Ectodermal cell (in vitro differentiated cells): ENCODE data around the gene GPRIN1.
A peak's percentile ranks its signal among the peaks of the same experiment; 100 is the strongest.
"Not testable (repeated sequence)": the region's sequence is repeated elsewhere in the genome, so short reads cannot be mapped to it uniquely, and the experiment has no call there.

ENCODE experiments used
- H3K27ac ChIP-seq: 2 replicates; pipeline ENCODE4 v1.7.0; 2013; ENCODE audit warnings: mild to moderate bottlenecking, low read depth, low read length; ENCODE audit not compliant: insufficient read depth, poor library complexity, severe bottlenecking
- H3K27me3 ChIP-seq: 2 replicates; pipeline ENCODE4 v1.7.0; 2013; ENCODE audit warnings: mild to moderate bottlenecking, low read length; ENCODE audit not compliant: insufficient read depth, control insufficient read depth, poor library complexity, severe bottlenecking
- H3K36me3 ChIP-seq: one replicate; pipeline ENCODE4 v1.7.0; 2013; ENCODE audit warnings: low read length; ENCODE audit not compliant: control insufficient read depth, insufficient read depth
- H3K4me1 ChIP-seq: one replicate; pipeline ENCODE4 v1.7.0; 2013; ENCODE audit warnings: low read length; ENCODE audit not compliant: control insufficient read depth, insufficient read depth
- H3K4me3 ChIP-seq: 2 replicates; pipeline ENCODE4 v1.7.0; 2013; ENCODE audit warnings: low read depth, low read length, control low read depth; ENCODE audit not compliant: insufficient read depth
- H3K9me3 ChIP-seq: 2 replicates; pipeline ENCODE4 v1.7.0; 2013; ENCODE audit warnings: mild to moderate bottlenecking, low read length, moderate library complexity; ENCODE audit not compliant: control insufficient read depth
- WGBS, 2 experiments: methylation state at CpG; one replicate each; pipeline ENCODE4 v1.1.7; 2013; ENCODE audit warnings: missing lambda C conversion rate in 2 of 2; 5-methylcytosine and 5-hydroxymethylcytosine counted together

The GPRIN1 gene

GRCh38 chr5:176611435-176611834 lies 1.5 kb upstream of the GPRIN1 start:
- Histone ChIP-seq H3K4me3 (no peak overlapping the region), H3K9me3 (no peaks in the 10 kb centered on the region), H3K4me1 (no peaks in the 10 kb centered on the region), H3K27ac (no peak overlapping the region), H3K36me3 (no peaks in the 10 kb centered on the region), H3K27me3 (peaks cover 35% of the 10 kb centered on the region)
- 19% methylated on average over 10 of the region's 10 CpGs for WGBS, 2 experiments

DNA sequence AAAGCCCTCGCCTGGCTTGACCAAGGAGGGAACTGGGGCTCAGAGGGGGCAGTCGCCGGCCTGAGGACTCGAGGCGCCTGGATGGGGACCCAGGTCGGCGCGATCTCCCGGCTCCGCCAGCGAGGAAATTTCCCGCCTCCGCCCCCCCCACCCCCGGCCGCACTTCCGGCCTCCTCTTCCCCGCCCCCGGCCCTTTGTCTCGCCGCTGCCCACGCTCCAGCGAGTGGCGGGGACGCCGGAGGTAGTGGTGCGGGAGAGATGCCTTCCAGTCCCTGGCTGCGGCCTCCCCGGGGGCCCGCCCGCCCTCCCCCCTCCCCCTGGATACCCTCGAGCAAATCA lies 448 bp upstream of the GPRIN1 start:
- H3K36me3 ChIP-seq, result no peaks in the 10 kb centered on the region
- H3K9me3 ChIP-seq, result no peaks in the 10 kb centered on the region
- 1% methylated on average over 24 to 30 of the region's 31 CpGs for WGBS, 2 experiments
- peak overlapping the region; percentile 52 for H3K4me3 ChIP-seq
- H3K27ac ChIP-seq, result no peak overlapping the region
- no peaks in the 10 kb centered on the region for H3K4me1 ChIP-seq
- peaks cover 32% of the 10 kb centered on the region for H3K27me3 ChIP-seq

DNA sequence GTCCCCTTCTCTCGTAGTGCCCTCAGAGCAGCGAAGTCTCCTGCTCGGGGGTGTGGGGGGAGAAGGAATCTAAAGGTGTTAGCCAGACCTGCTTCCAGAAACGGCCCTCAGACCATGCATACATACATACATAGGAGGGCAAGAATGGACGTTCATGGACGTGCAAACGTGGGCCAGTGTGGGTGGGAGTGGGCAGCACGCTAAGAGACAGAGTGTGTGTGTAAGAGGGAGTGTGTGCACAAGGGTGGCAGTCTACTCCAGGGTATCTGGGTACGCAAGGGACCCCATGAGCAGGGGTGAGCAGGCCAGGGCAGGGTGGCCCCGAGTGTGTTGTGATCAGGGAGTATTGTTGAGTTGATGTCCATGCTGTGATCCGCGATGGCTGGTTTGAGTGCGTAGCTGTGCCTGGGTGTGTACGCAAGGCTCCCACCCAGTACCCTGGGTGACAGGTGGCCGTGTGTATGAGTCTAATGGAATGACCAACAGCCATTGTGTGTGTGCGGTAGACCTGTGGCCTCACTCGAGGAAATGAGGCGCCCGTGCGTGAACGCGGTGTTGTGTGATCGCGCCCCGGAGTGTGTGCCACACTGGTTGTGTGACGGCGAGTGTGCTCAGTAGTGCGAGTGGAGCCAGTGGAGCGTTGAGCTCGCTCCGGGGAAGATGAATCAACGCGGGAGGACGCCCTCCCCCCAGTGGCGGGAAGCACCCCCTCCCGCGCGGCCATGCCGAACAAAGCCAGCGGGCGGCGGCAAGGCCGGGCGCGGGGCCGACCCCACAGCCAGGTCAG lies 826 bp downstream of the GPRIN1 start:
- 33 to 34% methylated on average over 46 of the region's 46 CpGs for WGBS, 2 experiments
- peak overlapping the region; percentile 52 for H3K4me3 ChIP-seq
- peaks cover 30% of the 10 kb centered on the region for H3K27me3 ChIP-seq
- no peaks in the 10 kb centered on the region for H3K9me3 ChIP-seq
- H3K4me1 ChIP-seq, result no peaks in the 10 kb centered on the region
- no peaks in the 10 kb centered on the region for H3K36me3 ChIP-seq
- H3K27ac ChIP-seq, result no peak overlapping the region

- Histone ChIP-seq H3K4me3 (no peak overlapping the region), H3K27me3 (peaks cover 25% of the 10 kb centered on the region), H3K27ac (no peak overlapping the region), H3K9me3 (no peaks in the 10 kb centered on the region), H3K36me3 (no peaks in the 10 kb centered on the region), H3K4me1 (no peaks in the 10 kb centered on the region)
- 96 to 97% methylated on average over 4 of the region's 4 CpGs for WGBS, 2 experiments
Measured at GRCh38 chr5:176608142-176608705, 1.7 kb downstream of the GPRIN1 start.

GRCh38 chr5:176606875-176607274 lies 3.1 kb downstream of the GPRIN1 start:
- peaks cover 24% of the 10 kb centered on the region for H3K27me3 ChIP-seq
- H3K36me3 ChIP-seq, result no peaks in the 10 kb centered on the region
- no peak overlapping the region for H3K4me3 ChIP-seq
- 92 to 94% methylated on average over 3 of the region's 3 CpGs for WGBS, 2 experiments
- H3K4me1 ChIP-seq, result no peaks in the 10 kb centered on the region
- no peak overlapping the region for H3K27ac ChIP-seq
- H3K9me3 ChIP-seq, result no peaks in the 10 kb centered on the region

DNA sequence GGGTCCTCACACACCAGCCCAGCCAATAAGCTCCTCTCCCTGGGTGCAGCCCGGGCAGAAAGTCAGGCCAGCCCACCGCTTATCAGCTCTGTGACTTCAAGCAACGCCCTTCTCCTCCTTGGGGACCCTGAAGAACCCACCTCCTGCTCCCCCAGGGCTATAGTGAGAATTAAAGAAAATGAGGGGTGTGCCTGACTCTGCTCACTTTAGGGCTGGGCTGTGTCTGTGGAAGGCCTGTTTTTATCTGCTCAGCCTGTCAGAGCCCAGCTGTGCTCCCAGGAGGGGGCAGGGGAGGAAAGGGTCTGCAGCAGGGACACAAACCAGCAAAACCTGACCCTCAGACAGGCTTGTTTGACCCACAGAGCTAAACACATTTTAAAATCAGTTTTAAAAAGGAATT lies 3.9 kb downstream of the GPRIN1 start:
- Histone ChIP-seq H3K27me3 (peaks cover 17% of the 10 kb centered on the region), H3K27ac (no peak overlapping the region), H3K4me1 (no peaks in the 10 kb centered on the region), H3K4me3 (no peak overlapping the region), H3K36me3 (no peaks in the 10 kb centered on the region), H3K9me3 (no peaks in the 10 kb centered on the region)
- WGBS, 2 experiments, result 70 to 71% methylated on average over 3 of the region's 3 CpGs

DNA sequence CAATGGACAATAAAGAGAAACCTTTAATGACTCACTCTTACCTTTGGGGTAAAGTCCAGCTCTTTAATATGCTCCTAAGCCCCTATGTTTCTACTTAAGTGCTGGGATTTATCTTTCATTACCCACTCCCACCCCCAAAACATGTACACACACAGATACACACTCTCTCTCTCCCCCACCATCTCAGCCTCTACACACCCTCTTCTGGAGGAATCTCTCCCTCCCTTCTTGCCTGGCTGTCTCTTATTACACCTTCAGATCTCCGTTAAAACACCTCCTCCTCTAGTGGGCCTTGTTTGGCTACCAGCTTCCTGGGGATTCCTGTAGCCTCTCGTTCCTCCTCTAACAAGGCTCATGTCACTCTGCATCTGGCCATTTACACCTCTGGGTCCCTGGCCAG lies 6.9 kb downstream of the GPRIN1 start:
- Histone ChIP-seq H3K27me3 (no peaks in the 10 kb centered on the region), H3K4me1 (no peaks in the 10 kb centered on the region), H3K27ac (no peak overlapping the region), H3K9me3 (no peaks in the 10 kb centered on the region), H3K4me3 (no peak overlapping the region), H3K36me3 (no peaks in the 10 kb centered on the region)
- 22 to 27% methylated on average over 2 of the region's 2 CpGs for WGBS, 2 experiments

- H3K9me3 ChIP-seq, result no peaks in the 10 kb centered on the region
- no peak overlapping the region for H3K27ac ChIP-seq
- no peaks in the 10 kb centered on the region for H3K27me3 ChIP-seq
- H3K36me3 ChIP-seq, result no peaks in the 10 kb centered on the region
- H3K4me1 ChIP-seq, result no peaks in the 10 kb centered on the region
- H3K4me3 ChIP-seq, result no peak overlapping the region
- WGBS, 2 experiments, result 85 to 87% methylated on average over 12 of the region's 12 CpGs
Measured at GRCh38 chr5:176601901-176602482, 8.0 kb downstream of the GPRIN1 start.

DNA sequence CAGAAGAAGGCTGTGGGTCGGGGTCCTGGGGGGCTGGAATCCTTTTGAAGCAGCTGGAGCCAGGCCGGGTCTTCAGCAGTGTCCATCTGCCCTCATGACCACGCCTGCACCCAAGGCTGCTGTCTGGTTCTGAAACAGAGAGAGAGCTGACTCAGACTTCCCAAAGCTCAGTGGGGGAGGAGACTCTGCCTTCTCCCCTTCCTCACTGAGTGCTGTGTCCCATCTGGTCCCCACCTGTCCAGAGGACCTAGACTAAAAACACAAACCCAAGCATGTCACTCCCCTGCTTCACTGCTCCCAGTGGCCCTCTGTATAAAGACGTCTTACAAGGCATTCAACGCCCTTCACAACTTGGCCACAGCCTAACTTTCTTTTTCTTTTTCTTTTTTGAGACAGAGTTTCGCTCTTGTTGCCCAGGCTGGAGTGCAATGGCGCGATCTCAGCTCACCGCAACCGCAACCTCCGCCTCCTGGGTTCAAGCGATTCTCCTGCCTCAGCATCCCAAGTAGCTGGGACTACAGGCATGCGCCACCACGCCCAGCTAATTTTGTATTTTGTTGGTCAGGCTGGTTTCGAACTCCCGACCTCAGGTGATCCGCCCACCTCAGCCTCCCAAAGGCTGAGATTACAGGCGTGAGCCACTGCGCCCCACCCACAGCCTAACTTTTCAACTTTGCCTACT lies 10.1 kb downstream of the GPRIN1 start:
- not testable (repeated sequence) for H3K4me3 ChIP-seq, H3K9me3 ChIP-seq, H3K27me3 ChIP-seq, H3K27ac ChIP-seq, H3K4me1 ChIP-seq, H3K36me3 ChIP-seq
- WGBS, 2 experiments, result 93 to 94% methylated on average over 19 of the region's 19 CpGs
